Stomach (tissue), 9 donors: ENCODE results near the gene MAPKAPK3. TPM values are rescaled to one million over a fixed set of nuclear protein-coding genes. Genes with fewer than 3 reads are reported as not detected.
A peak's percentile ranks its signal among the peaks of the same experiment; 100 is the strongest.

ENCODE experiments used
- DNase-seq, 2 donors: peaks; one replicate each; pipeline versions ENCODE4 v3.0.0 to v3.0.0-alpha.2; 2013 to 2019
- H3K27ac ChIP-seq, 5 donors: fragments of 200-600 bp in 4 of 5; sonication (generic) in 4 of 5; one replicate each; pipeline ENCODE4 v1.5.1; 2013 to 2019; ENCODE audit warnings: mild to moderate bottlenecking in 1 of 5, moderate library complexity in 1 of 5
- H3K27me3 ChIP-seq, 3 donors: fragments of 200-600 bp; sonication (generic); one replicate each; pipeline ENCODE4 v1.5.1; 2017 to 2019; ENCODE audit warnings: mixed run types in 1 of 3
- H3K36me3 ChIP-seq, 4 donors: fragments of 200-600 bp; sonication (generic); 1 replicate in 3 of 4; 2 replicates in 1 of 4; pipeline ENCODE4 v1.5.1; 2016 to 2019
- H3K4me1 ChIP-seq, 4 donors: fragments of 200-600 bp; sonication (generic); one replicate each; pipeline ENCODE4 v1.5.1; 2016 to 2019
- H3K4me3 ChIP-seq, 4 donors: fragments of 200-600 bp; sonication (generic) in 3 of 4; one replicate each; pipeline ENCODE4 v1.5.1; 2016 to 2019; ENCODE audit warnings: mild to moderate bottlenecking in 1 of 4
- H3K9me3 ChIP-seq, 4 donors: fragments of 200-600 bp; sonication (generic); one replicate each; pipeline ENCODE4 v1.5.1; 2016 to 2019
- EP300 ChIP-seq: sonication (generic); formaldehyde crosslinking; IDR thresholded peaks from one replicate; pipeline ENCODE4 v1.6.1; 2017; ENCODE audit warnings: antibody characterized with exemption
- POLR2A ChIP-seq, 4 donors: fragments of 450-650 bp; IDR thresholded peaks; one replicate each; pipeline ENCODE4 v1.6.1; 2016; ENCODE audit warnings: antibody characterized with exemption in 4 of 4, control low read depth in 2 of 4, mild to moderate bottlenecking in 1 of 4, moderate library complexity in 1 of 4
- POLR2AphosphoS5 ChIP-seq, 3 donors: sonication (generic); formaldehyde crosslinking; IDR thresholded peaks; one replicate each; pipeline ENCODE4 v1.6.1; 2016; ENCODE audit warnings: antibody characterized with exemption in 3 of 3
- WGBS, 5 donors: extraction: QIAGEN DNeasy Blood & Tissue Kit in 3 of 5; methylation state at CpG; one replicate each; pipeline versions ENCODE4 v1.1.5 to v1.1.7; 2013 to 2018; 5-methylcytosine and 5-hydroxymethylcytosine counted together
- intact Hi-C: fragments of 100-400 bp; cut with DNase I; formaldehyde crosslinking; loops from one replicate; pipeline ENCODE4 v1.15.1; 2023; ENCODE audit warnings: low total_unique reads
- polyA plus RNA-seq, 3 donors: library from polyadenylated mRNA; stranded (reverse); fragments of 200-250 nt; gene quantifications; one replicate each; pipeline ENCODE4 v1.2.3, GENCODE V29; 2013
- total RNA-seq, 5 donors: library from RNA; depleted of rRNA; stranded (reverse); fragments of >200 nt; gene quantifications; one replicate each; pipeline versions ENCODE4 v1.1.0 to v1.2.3, GENCODE V29; 2014 to 2016
- TF ChIP-seq, protein P1 (sequence below), 7 experiments: fragments of 450-650 bp in 4 of 7; fragments of 200-600 bp in 3 of 7; sonication (generic) in 3 of 7; IDR thresholded peaks; one replicate each; pipeline ENCODE4 v1.5.1; 2016 to 2019; ENCODE audit warnings: antibody characterized with exemption in 7 of 7, control low read depth in 2 of 7, mild to moderate bottlenecking in 1 of 7
- donor health status: healthy with polysubstance abuse.
- donor health status: Bipolar disorder and iron deficiency.
- donor health status: healthy.

The MAPKAPK3 gene
- total and polyA plus RNA-seq, 8 donors: 10.3 to 50.0 (median 29.4) TPM

DNA sequence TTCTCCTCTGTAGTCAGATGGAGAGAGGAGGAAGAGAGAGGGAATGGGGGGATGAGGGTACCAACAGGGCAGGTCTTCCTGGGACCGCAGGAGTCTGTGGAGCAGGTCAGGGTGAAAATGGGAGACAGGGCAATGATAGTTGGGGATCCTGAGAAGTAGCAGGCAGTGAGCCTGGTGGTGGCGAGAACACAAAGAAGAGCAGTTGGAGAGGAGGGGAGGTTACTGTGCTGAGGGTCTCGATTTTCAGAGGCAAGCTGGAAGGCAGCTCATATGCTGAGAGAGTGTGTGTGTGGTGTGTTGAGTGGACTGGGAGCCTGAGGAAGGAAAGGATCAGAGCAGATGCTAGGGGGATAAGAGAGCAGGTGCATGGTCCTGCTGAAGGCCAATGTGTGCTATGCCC is 55.7 kb downstream of the MAPKAPK3 start:
- intact Hi-C loops: no loop called here
- WGBS, 5 donors: 84 to 88% (median 86%) methylated on average over 3 of the region's 3 CpGs

DNA sequence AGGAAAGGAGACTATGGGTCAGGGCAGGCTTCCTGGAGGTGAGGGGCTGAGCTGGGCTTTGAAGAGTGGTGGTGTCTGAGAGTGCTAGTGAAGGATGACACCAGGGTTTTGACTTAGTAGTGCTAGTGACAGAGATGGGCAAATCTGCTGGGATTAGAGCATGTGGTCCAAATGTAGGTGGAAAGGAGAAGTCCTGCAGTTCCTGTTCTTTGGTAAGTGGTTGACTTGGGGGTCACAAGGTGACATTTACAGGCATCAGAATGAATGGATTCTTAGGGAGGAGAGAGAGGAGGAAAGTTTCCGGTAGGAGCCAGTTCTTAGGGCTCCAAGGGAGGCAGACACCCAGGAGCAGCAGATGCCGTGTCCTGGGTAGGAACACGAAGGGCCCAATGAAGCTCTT is 57.0 kb downstream of the MAPKAPK3 start:
- TF ChIP-seq EP300 (no peak), POLR2A (IDR thresholded peaks at IDR 0.05) (no peak), POLR2AphosphoS5 (IDR thresholded peaks at IDR 0.05) (no peak)
- TF ChIP-seq, protein P1, sequence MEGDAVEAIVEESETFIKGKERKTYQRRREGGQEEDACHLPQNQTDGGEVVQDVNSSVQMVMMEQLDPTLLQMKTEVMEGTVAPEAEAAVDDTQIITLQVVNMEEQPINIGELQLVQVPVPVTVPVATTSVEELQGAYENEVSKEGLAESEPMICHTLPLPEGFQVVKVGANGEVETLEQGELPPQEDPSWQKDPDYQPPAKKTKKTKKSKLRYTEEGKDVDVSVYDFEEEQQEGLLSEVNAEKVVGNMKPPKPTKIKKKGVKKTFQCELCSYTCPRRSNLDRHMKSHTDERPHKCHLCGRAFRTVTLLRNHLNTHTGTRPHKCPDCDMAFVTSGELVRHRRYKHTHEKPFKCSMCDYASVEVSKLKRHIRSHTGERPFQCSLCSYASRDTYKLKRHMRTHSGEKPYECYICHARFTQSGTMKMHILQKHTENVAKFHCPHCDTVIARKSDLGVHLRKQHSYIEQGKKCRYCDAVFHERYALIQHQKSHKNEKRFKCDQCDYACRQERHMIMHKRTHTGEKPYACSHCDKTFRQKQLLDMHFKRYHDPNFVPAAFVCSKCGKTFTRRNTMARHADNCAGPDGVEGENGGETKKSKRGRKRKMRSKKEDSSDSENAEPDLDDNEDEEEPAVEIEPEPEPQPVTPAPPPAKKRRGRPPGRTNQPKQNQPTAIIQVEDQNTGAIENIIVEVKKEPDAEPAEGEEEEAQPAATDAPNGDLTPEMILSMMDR (IDR thresholded peaks at IDR 0.05): no peak
- no peak for DNase-seq
- H3K27me3 ChIP-seq: peaks cover 0 to 69% (median 51%) of the 10 kb centered on the region in 3 donors
- intact Hi-C loops: no loop called here
- WGBS, 5 donors: 33 to 53% (median 39%) methylated on average over 3 of the region's 3 CpGs
- H3K4me1 ChIP-seq: peaks cover 11 to 15% (median 12%) of the 10 kb centered on the region in 4 donors
- H3K27ac ChIP-seq: no peak overlapping the region
- H3K9me3 ChIP-seq: no peaks in the 10 kb centered on the region
- H3K4me3 ChIP-seq: no peak overlapping the region
- H3K36me3 ChIP-seq: no peaks in the 10 kb centered on the region

More for the DNA sequence above, 55.7 kb downstream of the MAPKAPK3 start:
- no peak overlapping the region for H3K4me3 ChIP-seq
- TF ChIP-seq EP300: no peak
- TF ChIP-seq POLR2A (IDR thresholded peaks at IDR 0.05): no peak
- TF ChIP-seq, protein P1 (IDR thresholded peaks at IDR 0.05): no peak
- no peak for TF ChIP-seq POLR2AphosphoS5 (IDR thresholded peaks at IDR 0.05)
- H3K36me3 ChIP-seq: no peaks in the 10 kb centered on the region
- H3K9me3 ChIP-seq: no peaks in the 10 kb centered on the region
- H3K27me3 ChIP-seq: peaks cover 0 to 56% (median 41%) of the 10 kb centered on the region in 3 donors
- H3K4me1 ChIP-seq: peaks cover 11 to 15% (median 12%) of the 10 kb centered on the region in 4 donors
- H3K27ac ChIP-seq: no peak overlapping the region
- no peak for DNase-seq

DNA sequence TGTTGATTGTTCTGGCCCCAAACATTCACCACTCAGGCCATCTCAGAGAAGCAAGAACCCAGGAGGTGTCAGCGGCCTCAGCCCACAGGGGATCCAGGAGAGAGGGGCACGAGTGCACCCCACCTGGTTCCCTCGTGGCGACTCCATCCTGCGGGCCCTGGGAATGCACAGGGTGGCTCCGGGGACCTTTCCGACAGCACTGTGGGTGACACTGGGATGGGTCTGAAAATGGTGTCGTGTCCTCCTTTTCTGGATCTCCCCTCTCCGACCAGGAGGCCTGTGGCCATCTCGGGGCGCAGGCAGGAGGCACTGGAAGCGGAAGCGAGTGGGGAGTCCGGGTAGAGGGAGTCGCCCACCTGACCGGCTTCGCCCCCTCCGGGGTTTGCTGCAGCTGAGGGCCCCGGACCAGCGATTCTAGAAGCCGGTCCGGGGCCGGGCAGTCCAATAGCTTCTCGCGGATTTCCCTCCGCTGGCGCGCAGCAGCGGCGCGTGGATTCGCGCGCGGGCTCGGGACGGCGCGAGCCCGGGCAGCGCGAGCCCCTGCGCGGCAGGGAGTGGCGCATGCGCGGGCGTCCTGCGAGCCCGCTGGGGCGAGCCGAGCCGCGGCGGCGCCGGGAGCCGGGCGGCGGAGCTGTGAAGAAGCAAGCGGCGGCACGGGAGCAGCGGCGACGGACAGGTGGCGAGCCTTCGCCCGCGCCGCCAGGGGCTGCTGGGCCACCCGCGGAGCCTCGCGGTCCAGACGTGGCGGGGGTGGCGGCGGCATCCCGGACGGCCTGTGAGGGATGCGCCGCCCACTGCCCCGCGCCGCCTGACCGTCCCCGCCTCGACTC is 57.6 kb downstream of the MAPKAPK3 start, which contains the start of gene DOCK3:
DOCK3 (plus strand) TSS at position 579 of the 830 bp plus-strand sequence. CDS start 337 bp downstream, outside the sequence.
- Histone ChIP-seq H3K27me3 (peaks cover 0 to 75% (median 54%) of the 10 kb centered on the region in 3 donors), H3K36me3 (no peaks in the 10 kb centered on the region), H3K4me3 (peak within 1 kb of the TSS; percentile 53 to 60 (median 54)), H3K4me1 (peaks cover 11 to 15% (median 12%) of the 10 kb centered on the region in 4 donors), H3K9me3 (no peaks in the 10 kb centered on the region), H3K27ac (peak within 1 kb of the TSS in 2 of 5 donors; percentile 22 to 46)
- TF ChIP-seq, protein P1 (IDR thresholded peaks at IDR 0.05): no peak
- TF ChIP-seq EP300: no peak
- TF ChIP-seq POLR2A (IDR thresholded peaks at IDR 0.05): no peak
- no peak for TF ChIP-seq POLR2AphosphoS5 (IDR thresholded peaks at IDR 0.05)
- DNase-seq: peak; percentile 69 to 91
- 0 to 12% (median 3%) methylated on average over 5 to 89 of the region's 89 CpGs for WGBS, 5 donors
- intact Hi-C loops: no loop called here

DNA sequence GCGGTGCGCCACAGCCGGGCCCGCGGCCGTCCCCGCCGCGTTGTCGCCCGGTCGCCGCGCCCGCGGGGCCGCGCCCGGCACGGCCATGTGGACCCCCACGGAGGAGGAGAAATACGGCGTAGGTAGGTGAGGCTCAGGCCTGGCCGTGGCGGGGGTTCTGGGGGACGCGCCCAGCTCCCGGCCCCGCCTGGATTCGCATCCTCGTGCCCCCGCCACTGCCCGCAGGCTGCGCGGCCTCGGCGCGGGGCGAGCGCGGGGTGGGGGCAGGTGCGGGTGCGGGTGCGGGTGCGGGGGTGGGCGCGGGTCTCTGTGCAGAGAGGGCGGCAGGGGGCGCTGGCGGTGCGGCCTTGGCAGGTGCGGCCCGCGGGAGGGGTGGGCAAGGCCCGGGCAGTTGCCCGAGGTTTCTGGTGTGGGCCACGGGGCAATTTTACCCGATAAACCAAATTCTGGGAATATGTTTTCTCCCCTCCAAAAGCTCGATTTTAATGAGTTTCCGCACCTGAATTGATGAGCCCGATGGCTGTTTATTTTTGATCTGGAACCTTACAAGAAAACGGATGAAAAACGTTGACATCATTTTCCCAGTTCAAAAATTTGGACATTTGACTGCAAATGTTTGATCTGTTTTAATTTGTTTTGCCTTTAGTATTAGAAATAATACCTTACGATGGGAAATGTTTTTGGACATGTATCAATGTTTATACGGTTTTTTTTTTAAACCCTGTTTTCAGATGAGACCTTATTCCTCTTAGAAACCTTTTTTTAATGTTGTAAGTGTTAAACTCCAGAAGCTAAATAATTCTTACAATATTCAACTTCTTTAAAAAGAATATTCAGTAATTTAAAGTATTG is 58.5 kb downstream of the MAPKAPK3 start:
- H3K9me3 ChIP-seq: no peaks in the 10 kb centered on the region
- TF ChIP-seq, protein P1 (IDR thresholded peaks at IDR 0.05): peak in 2 of 7 experiments; percentile 11 to 39
- TF ChIP-seq EP300: no peak
- H3K4me3 ChIP-seq: peak overlapping the region; percentile 53 to 60 (median 54)
- peak in 1 of 2 donors; percentile 66 for DNase-seq
- 3 to 6% (median 4%) methylated on average over 24 to 64 of the region's 65 CpGs for WGBS, 5 donors
- intact Hi-C loops: no loop called here
- peaks cover 11 to 15% (median 12%) of the 10 kb centered on the region in 4 donors for H3K4me1 ChIP-seq
- no peaks in the 10 kb centered on the region for H3K36me3 ChIP-seq
- H3K27ac ChIP-seq: peak overlapping the region in 2 of 5 donors; percentile 22 to 46
- H3K27me3 ChIP-seq: peaks cover 0 to 82% (median 54%) of the 10 kb centered on the region in 3 donors
